NT2/D1 (cell line): ENCODE data around the gene ALDOB.

Source experiments
- SUZ12 ChIP-seq: IDR thresholded peaks from 2 replicates; pipeline ENCODE4 v1.6.1; 2011; ENCODE audit not compliant: insufficient read length, insufficient read depth; ENCODE audit errors: extremely low read depth
- YY1 ChIP-seq: IDR thresholded peaks from 2 replicates; pipeline ENCODE4 v1.6.1; 2011; ENCODE audit not compliant: insufficient read length, insufficient read depth
- ZNF274 ChIP-seq: IDR thresholded peaks from 2 replicates; pipeline ENCODE4 v1.6.1; 2011; ENCODE audit warnings: mild to moderate bottlenecking, low read depth, low read length

DNA sequence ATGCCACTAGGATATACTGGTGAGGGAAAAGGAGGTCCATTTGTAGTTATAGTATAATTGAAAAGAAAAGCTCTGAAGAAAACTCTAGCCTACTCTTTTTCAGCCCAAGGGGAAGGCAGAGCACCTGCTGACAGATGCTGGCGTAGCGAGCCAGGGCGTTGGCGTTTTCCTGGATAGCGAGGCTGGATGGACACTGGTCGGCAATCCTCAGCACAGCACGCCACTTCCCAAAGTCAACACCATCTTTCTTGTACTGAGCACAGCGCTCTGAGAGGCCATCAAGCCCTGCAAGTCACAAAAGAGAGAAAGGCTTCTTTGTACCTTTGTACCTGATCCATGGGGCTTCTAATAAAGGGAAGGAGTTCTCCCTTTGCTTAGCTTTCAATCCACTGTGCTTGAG, 8.2 kb downstream of the ALDOB start:
- TF ChIP-seq SUZ12 (no peak), YY1 (no peak), ZNF274 (no peak)
